Measurements from ENCODE around the gene TRIO.

GRCh38 chr5:14347522-14347921 lies 204.4 kb downstream of the TRIO start:
- TF ChIP-seq SIN3A (IDR thresholded peaks at IDR 0.05; ENCODE audit: borderline replicate concordance, insufficient read depth, low read length) = no peak
- TF ChIP-seq POLR2AphosphoS5 (IDR thresholded peaks at IDR 0.05; ENCODE audit: low read depth, low read length) = no peak

Measured in PFSK-1 (cell line).